MM.1S (cell line): ENCODE results near the gene PARD3.

Source experiments
- DNase-seq: peaks from one replicate; pipeline ENCODE4 v3.0.0-alpha.2; 2015
- H2AFZ ChIP-seq: fragments of 300-600 bp; sonication (generic); 2 replicates; pipeline ENCODE4 v1.6.0; 2016; ENCODE audit warnings: antibody characterized with exemption, low read length
- H3F3A ChIP-seq: fragments of 300-600 bp; sonication (generic); 2 replicates; pipeline ENCODE4 v1.6.1; 2016; ENCODE audit warnings: mild to moderate bottlenecking, antibody characterized with exemption, low read length, moderate library complexity, mixed read lengths; ENCODE audit not compliant: insufficient read depth
- H3K27ac ChIP-seq: fragments of 300-600 bp; sonication (generic); 2 replicates; pipeline ENCODE4 v1.5.1; 2016; ENCODE audit warnings: mild to moderate bottlenecking, low read length
- H3K27me3 ChIP-seq: fragments of 300-600 bp; sonication (generic); replicated peaks from 2 replicates; pipeline ENCODE4 v1.6.0; 2016; ENCODE audit warnings: low read length; ENCODE audit not compliant: insufficient read depth
- H3K36me3 ChIP-seq: fragments of 300-600 bp; sonication (generic); replicated peaks from 2 replicates; pipeline ENCODE4 v1.6.1; 2016; ENCODE audit warnings: mild to moderate bottlenecking, low read length, mixed read lengths; ENCODE audit not compliant: insufficient read depth
- H3K4me1 ChIP-seq: fragments of 300-600 bp; sonication (generic); 2 replicates; pipeline ENCODE4 v1.6.1; 2016; ENCODE audit warnings: low read length, mixed read lengths
- H3K4me2 ChIP-seq: fragments of 300-600 bp; sonication (generic); 2 replicates; pipeline ENCODE4 v1.6.0; 2016; ENCODE audit warnings: low read depth, low read length
- H3K4me3 ChIP-seq: fragments of 300-600 bp; sonication (generic); 2 replicates; pipeline ENCODE4 v1.5.1; 2016; ENCODE audit warnings: low read length, mixed read lengths
- H3K79me2 ChIP-seq: fragments of 300-600 bp; sonication (generic); 2 replicates; pipeline ENCODE4 v1.6.1; 2016; ENCODE audit warnings: mixed run types, low read length, mixed read lengths
- H3K9ac ChIP-seq: fragments of 300-600 bp; sonication (generic); 2 replicates; pipeline ENCODE4 v1.6.1; 2016; ENCODE audit warnings: low read length, mixed read lengths
- H3K9me2 ChIP-seq: fragments of 300-600 bp; sonication (generic); replicated peaks from 2 replicates; pipeline ENCODE4 v1.6.1; 2016; ENCODE audit warnings: mild to moderate bottlenecking, low read length, mixed read lengths; ENCODE audit not compliant: insufficient read depth
- H3K9me3 ChIP-seq: fragments of 300-600 bp; sonication (generic); replicated peaks from 2 replicates; pipeline ENCODE4 v1.6.1; 2016; ENCODE audit warnings: mild to moderate bottlenecking, low read length, mixed read lengths; ENCODE audit not compliant: insufficient read depth
- H4K20me1 ChIP-seq: fragments of 300-600 bp; sonication (generic); 2 replicates; pipeline ENCODE4 v1.6.1; 2016; ENCODE audit warnings: mild to moderate bottlenecking, low read length, moderate library complexity, mixed read lengths; ENCODE audit not compliant: insufficient read depth
- CTCF ChIP-seq: fragments of 300-600 bp; sonication (generic); IDR thresholded peaks from 2 replicates; pipeline ENCODE4 v1.5.1; 2016; ENCODE audit warnings: antibody characterized with exemption, low read length, mixed read lengths
- EZH2 ChIP-seq: fragments of 300-600 bp; sonication (generic); optimal IDR thresholded peaks from 2 replicates; pipeline ENCODE3; 2017; ENCODE audit warnings: low read depth, mild to moderate bottlenecking, antibody characterized with exemption, low read length, mixed read lengths
- EZH2phosphoT487 ChIP-seq: fragments of 300-600 bp; sonication (generic); IDR thresholded peaks from 2 replicates; pipeline ENCODE4 v1.6.1; 2018; ENCODE audit warnings: antibody characterized with exemption, low read length

The PARD3 gene

GRCh38 chr10:34567659-34568253 is 247.3 kb downstream of the PARD3 start:
- no peak for DNase-seq
- Histone ChIP-seq H3K27ac (no peak overlapping the region), H3K36me3 (no peaks in the 10 kb centered on the region), H3K4me2 (no peak overlapping the region), H2AFZ (no peak overlapping the region), H3K9me3 (no peaks in the 10 kb centered on the region), H3K27me3 (no peaks in the 10 kb centered on the region), H3K4me1 (no peaks in the 10 kb centered on the region), H3K4me3 (no peak overlapping the region), H3K9me2 (no peaks in the 10 kb centered on the region), H3K9ac (no peak overlapping the region), H3F3A (no peaks in the 10 kb centered on the region), H4K20me1 (no peaks in the 10 kb centered on the region), H3K79me2 (peaks cover 43% of the 10 kb centered on the region)
- TF ChIP-seq CTCF: no peak
- TF ChIP-seq EZH2: no peak
- no peak for TF ChIP-seq EZH2phosphoT487

GRCh38 chr10:34565934-34566333 is 249.2 kb downstream of the PARD3 start:
- H3K4me1 ChIP-seq: no peaks in the 10 kb centered on the region
- H3K79me2 ChIP-seq: peaks cover 36% of the 10 kb centered on the region
- H3K4me3 ChIP-seq: no peak overlapping the region
- DNase-seq: no peak
- no peaks in the 10 kb centered on the region for H3K27me3 ChIP-seq
- no peaks in the 10 kb centered on the region for H3K9me2 ChIP-seq
- no peak overlapping the region for H3K9ac ChIP-seq
- no peaks in the 10 kb centered on the region for H3F3A ChIP-seq
- H3K36me3 ChIP-seq: no peaks in the 10 kb centered on the region
- H3K9me3 ChIP-seq: no peaks in the 10 kb centered on the region
- H3K27ac ChIP-seq: no peak overlapping the region
- H3K4me2 ChIP-seq: no peak overlapping the region
- no peaks in the 10 kb centered on the region for H4K20me1 ChIP-seq
- TF ChIP-seq EZH2 (no peak), EZH2phosphoT487 (no peak), CTCF (no peak)
- H2AFZ ChIP-seq: no peak overlapping the region

- no peaks in the 10 kb centered on the region for H3F3A ChIP-seq
- no peaks in the 10 kb centered on the region for H4K20me1 ChIP-seq
- no peak overlapping the region for H3K9ac ChIP-seq
- H3K4me3 ChIP-seq: no peak overlapping the region
- no peak overlapping the region for H2AFZ ChIP-seq
- no peaks in the 10 kb centered on the region for H3K27me3 ChIP-seq
- no peaks in the 10 kb centered on the region for H3K36me3 ChIP-seq
- H3K4me1 ChIP-seq: no peaks in the 10 kb centered on the region
- no peak for DNase-seq
- no peaks in the 10 kb centered on the region for H3K9me3 ChIP-seq
- H3K27ac ChIP-seq: no peak overlapping the region
- 0 out of 2 replicates have a peak, but pooled peaks cover 10% of the 10 kb centered on the region for H3K79me2 ChIP-seq
- TF ChIP-seq EZH2phosphoT487: no peak
- TF ChIP-seq CTCF: no peak
- no peak for TF ChIP-seq EZH2
- H3K4me2 ChIP-seq: no peak overlapping the region
- no peaks in the 10 kb centered on the region for H3K9me2 ChIP-seq
These were observed 257.0 kb downstream of the PARD3 start for GRCh38 chr10:34558093-34558583.
